DND-41 (cell line): ENCODE measurements around the gene TBCD.
"Not testable (repeated sequence)": the region's sequence is repeated elsewhere in the genome, so short reads cannot be mapped to it uniquely, and the experiment has no call there.

Experiments used
- ATAC-seq: fragments of 200-7000 bp; cut with Tn5 transposase; 3 replicates; pipeline ENCODE4 v1.9.1; 2021; ENCODE audit warnings: low read depth; ENCODE audit not compliant: insufficient read depth
- DNase-seq: peaks from one replicate; pipeline ENCODE4 v3.0.0-alpha.2; 2020
- H2AFZ ChIP-seq: 2 replicates; pipeline ENCODE4 v1.6.0; 2012; ENCODE audit warnings: low read depth, low read length
- H3K27ac ChIP-seq: 2 replicates; pipeline ENCODE4 v1.5.1; 2012; ENCODE audit warnings: low read length, inconsistent platforms
- H3K27me3 ChIP-seq: fragments of 200-600 bp; sonication (generic); 2 replicates; pipeline ENCODE4 v1.6.0; 2012; ENCODE audit warnings: low read length, mild to moderate bottlenecking, inconsistent platforms; ENCODE audit not compliant: insufficient read depth, poor library complexity
- H3K36me3 ChIP-seq: 2 replicates; pipeline ENCODE4 v1.5.1; 2012; ENCODE audit warnings: low read length, inconsistent platforms; ENCODE audit not compliant: insufficient read depth
- H3K4me1 ChIP-seq: 2 replicates; pipeline ENCODE4 v1.5.1; 2012; ENCODE audit warnings: mild to moderate bottlenecking, low read length; ENCODE audit not compliant: insufficient read depth
- H3K4me2 ChIP-seq: 2 replicates; pipeline ENCODE4 v1.6.0; 2012; ENCODE audit warnings: mild to moderate bottlenecking, moderate library complexity, low read length, inconsistent platforms; ENCODE audit not compliant: insufficient read depth
- H3K4me3 ChIP-seq, 2 experiments: fragments of 200-600 bp in 1 of 2; shearing (Covaris generic) in 1 of 2; 2 replicates each; pipeline ENCODE4 v1.5.1; 2012 to 2016; ENCODE audit warnings: inconsistent platforms in 2 of 2, low read length in 2 of 2, mild to moderate bottlenecking in 2 of 2, low read depth in 1 of 2, moderate library complexity in 1 of 2
- H3K79me2 ChIP-seq: 2 replicates; pipeline ENCODE4 v1.6.0; 2012; ENCODE audit warnings: low read length, inconsistent platforms; ENCODE audit not compliant: insufficient read depth
- H3K9ac ChIP-seq: 2 replicates; pipeline ENCODE4 v1.6.0; 2012; ENCODE audit warnings: low read depth, mild to moderate bottlenecking, inconsistent platforms, low read length, moderate library complexity
- H3K9me3 ChIP-seq: 2 replicates; pipeline ENCODE4 v1.5.1; 2012; ENCODE audit warnings: low read length, moderate library complexity, mild to moderate bottlenecking, inconsistent platforms; ENCODE audit not compliant: insufficient read depth, severe bottlenecking
- H4K20me1 ChIP-seq: 2 replicates; pipeline ENCODE4 v1.6.0; 2012; ENCODE audit warnings: low read length; ENCODE audit not compliant: insufficient read depth
- CTCF ChIP-seq: IDR thresholded peaks from 2 replicates; pipeline ENCODE4 v1.5.1; 2012; ENCODE audit warnings: borderline replicate concordance, low read length, moderate library complexity, mild to moderate bottlenecking; ENCODE audit not compliant: poor library complexity, severe bottlenecking; ENCODE audit errors: extremely low read depth
- EZH2 ChIP-seq: IDR thresholded peaks from 3 replicates; pipeline ENCODE4 v1.6.1; 2012; ENCODE audit warnings: borderline replicate concordance, low read depth, mild to moderate bottlenecking, moderate library complexity, low read length, inconsistent platforms; ENCODE audit not compliant: severe bottlenecking

The TBCD gene

DNA sequence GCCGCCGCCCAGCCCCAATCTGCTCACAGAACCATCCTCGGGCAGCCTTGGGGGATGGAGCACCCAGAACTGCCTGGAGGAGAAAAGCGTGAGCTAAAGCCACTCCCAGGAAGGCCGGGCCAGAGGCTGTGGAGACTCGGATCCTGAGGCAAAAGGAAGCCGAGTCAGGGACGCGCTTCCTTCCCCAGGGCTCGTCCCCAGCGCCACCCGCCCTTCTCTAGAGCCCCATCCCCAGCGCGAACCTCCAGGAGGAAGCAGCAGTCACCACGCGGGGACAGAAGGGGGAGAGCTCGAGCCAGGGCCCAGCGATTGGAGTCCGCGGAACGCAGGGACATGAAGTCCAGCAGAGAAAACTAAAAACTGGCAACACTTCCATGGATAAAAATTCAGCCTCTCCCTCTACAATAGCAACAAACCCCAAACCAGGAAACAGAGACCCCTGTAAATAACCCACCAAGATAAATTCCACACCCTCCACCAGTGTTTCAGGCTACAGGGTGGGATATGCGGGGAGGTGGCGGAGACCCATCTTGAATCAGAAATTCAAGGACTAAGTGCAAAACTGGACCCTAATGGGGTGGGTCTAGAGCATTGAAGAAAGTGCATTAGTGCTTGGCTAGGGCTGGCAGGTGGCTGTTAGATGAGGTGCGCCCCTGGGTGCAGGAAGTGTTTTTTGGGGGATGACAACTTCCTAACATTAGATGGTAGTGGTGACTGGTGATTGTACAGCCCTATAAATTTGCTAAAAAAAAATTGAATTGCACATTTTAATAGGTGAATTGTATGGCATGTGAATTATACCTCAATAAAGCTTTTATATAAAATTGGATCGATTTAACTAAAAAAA is 211.5 kb downstream of the TBCD start:
- Histone ChIP-seq H3K27ac (no peak overlapping the region), H3K79me2 (peaks cover 13% of the 10 kb centered on the region), H3K27me3 (no peaks in the 10 kb centered on the region), H4K20me1 (peaks cover 26% of the 10 kb centered on the region), H3K36me3 (peaks cover 85% of the 10 kb centered on the region), H3K4me1 (no peaks in the 10 kb centered on the region), H3K9me3 (no peaks in the 10 kb centered on the region), H3K9ac (no peak overlapping the region), H3K4me3 (no peak overlapping the region), H2AFZ (no peak overlapping the region), H3K4me2 (no peak overlapping the region)
- no peak for ATAC-seq
- DNase-seq: no peak
- TF ChIP-seq EZH2 (no peak), CTCF (peak; percentile 16)

- Histone ChIP-seq H3K36me3 (peaks cover 76% of the 10 kb centered on the region), H3K79me2 (peaks cover 12% of the 10 kb centered on the region), H4K20me1 (peaks cover 22% of the 10 kb centered on the region)
- H3K4me2 ChIP-seq, H3K9ac ChIP-seq, H3K9me3 ChIP-seq, H3K4me1 ChIP-seq, H3K27me3 ChIP-seq, DNase-seq, H3K27ac ChIP-seq, ATAC-seq, H2AFZ ChIP-seq, H3K4me3 ChIP-seq: not testable (repeated sequence)
These were observed 212.6 kb downstream of the TBCD start for GRCh38 chr17:82964451-82964850.

DNA sequence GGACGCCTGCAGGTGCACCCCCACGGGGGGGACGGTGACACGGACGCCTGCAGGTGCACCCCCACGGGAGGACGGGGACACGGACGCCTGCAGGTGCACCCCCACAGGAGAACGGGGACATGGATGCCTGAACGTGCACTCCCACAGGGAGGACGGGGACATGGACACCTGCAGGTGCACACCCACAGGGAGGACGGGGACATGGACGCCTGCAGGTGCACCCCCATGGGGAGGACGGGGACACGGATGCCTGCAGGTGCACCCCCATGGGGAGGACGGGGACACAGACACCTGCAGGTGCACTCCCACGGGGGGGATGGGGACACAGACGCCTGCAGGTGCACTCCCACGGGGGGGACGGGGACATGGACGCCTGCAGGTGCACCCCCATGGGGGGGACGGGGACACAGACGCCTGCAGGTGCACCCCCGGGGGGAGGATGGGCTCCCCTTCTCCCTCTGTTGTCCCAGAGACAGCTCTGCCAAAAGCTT is 213.0 kb downstream of the TBCD start:
- H3K27ac ChIP-seq: no peak overlapping the region
- H3K9me3 ChIP-seq: no peaks in the 10 kb centered on the region
- TF ChIP-seq CTCF (no peak), EZH2 (no peak)
- H3K36me3 ChIP-seq: peaks cover 72% of the 10 kb centered on the region
- H2AFZ ChIP-seq: no peak overlapping the region
- H3K27me3 ChIP-seq: no peaks in the 10 kb centered on the region
- peaks cover 14% of the 10 kb centered on the region for H3K79me2 ChIP-seq
- no peak overlapping the region for H3K4me3 ChIP-seq
- no peak for ATAC-seq
- no peaks in the 10 kb centered on the region for H3K4me1 ChIP-seq
- DNase-seq: no peak
- H4K20me1 ChIP-seq: peaks cover 22% of the 10 kb centered on the region
- H3K4me2 ChIP-seq: no peak overlapping the region
- H3K9ac ChIP-seq: no peak overlapping the region

GRCh38 chr17:82965371-82965770 is 213.5 kb downstream of the TBCD start:
- H3K36me3 ChIP-seq: peaks cover 67% of the 10 kb centered on the region

More at GRCh38 chr17:82965371-82965770, 213.5 kb downstream of the TBCD start:
- H4K20me1 ChIP-seq: peaks cover 22% of the 10 kb centered on the region
- H3K9me3 ChIP-seq: no peaks in the 10 kb centered on the region
- H3K27me3 ChIP-seq: no peaks in the 10 kb centered on the region
- H2AFZ ChIP-seq: no peak overlapping the region
- H3K4me1 ChIP-seq: no peaks in the 10 kb centered on the region
- H3K4me3 ChIP-seq: no peak overlapping the region
- ATAC-seq (no peak), DNase-seq (no peak)
- H3K9ac ChIP-seq: no peak overlapping the region
- H3K27ac ChIP-seq: no peak overlapping the region
- no peak overlapping the region for H3K4me2 ChIP-seq
- peaks cover 17% of the 10 kb centered on the region for H3K79me2 ChIP-seq
- TF ChIP-seq EZH2 (no peak), CTCF (no peak)
